ENCODE results near the gene CFAP20.
A peak's percentile ranks its signal among the peaks of the same experiment; 100 is the strongest.

The CFAP20 gene

GRCh38 chr16:58123896-58124600, 5.1 kb downstream of the CFAP20 start:
- no peak for DNase-seq

- DNase-seq, result no peak
Measured at GRCh38 chr16:58121132-58121531, 8.0 kb downstream of the CFAP20 start.

GRCh38 chr16:58120234-58120633, 8.9 kb downstream of the CFAP20 start:
- no peak for DNase-seq

GRCh38 chr16:58119509-58119845, 9.7 kb downstream of the CFAP20 start:
- peak; percentile 29 for DNase-seq

GRCh38 chr16:58118801-58119508, 10.2 kb downstream of the CFAP20 start:
- DNase-seq, result no peak

GRCh38 chr16:58116529-58116928, 12.7 kb downstream of the CFAP20 start:
- no peak for DNase-seq

GRCh38 chr16:58116081-58116480, 13.1 kb downstream of the CFAP20 start:
- no peak for DNase-seq

GRCh38 chr16:58114827-58115825, 14.1 kb downstream of the CFAP20 start:
- no peak for DNase-seq

- no peak for DNase-seq
Measured at GRCh38 chr16:58111302-58111627, 17.9 kb downstream of the CFAP20 start.

GRCh38 chr16:58110571-58111301, 18.4 kb downstream of the CFAP20 start:
- no peak for DNase-seq

GRCh38 chr16:58109881-58110280, 19.3 kb downstream of the CFAP20 start:
- no peak for DNase-seq

GRCh38 chr16:58109330-58109729, 19.9 kb downstream of the CFAP20 start:
- no peak for DNase-seq

- DNase-seq, result no peak
Measured at GRCh38 chr16:58107709-58108108, 21.5 kb downstream of the CFAP20 start.

GRCh38 chr16:58107228-58107627, 22.0 kb downstream of the CFAP20 start:
- DNase-seq, result no peak

GRCh38 chr16:58105631-58106030, 23.6 kb downstream of the CFAP20 start:
- no peak for DNase-seq

GRCh38 chr16:58102665-58103392, 26.4 kb downstream of the CFAP20 start:
- DNase-seq, result no peak

- no peak for DNase-seq
Measured at GRCh38 chr16:58099956-58100300, 29.3 kb downstream of the CFAP20 start.

- DNase-seq, result no peak
Measured at GRCh38 chr16:58099097-58099955, 29.9 kb downstream of the CFAP20 start.

GRCh38 chr16:58098207-58099096, 30.7 kb downstream of the CFAP20 start:
- DNase-seq, result no peak

GRCh38 chr16:58096249-58096648, 32.9 kb downstream of the CFAP20 start:
- no peak for DNase-seq
